H1 (cell line): ENCODE results near the gene PFN4. TPM values are rescaled to one million over a fixed set of nuclear protein-coding genes. Genes with fewer than 3 reads are reported as not detected.
"Not testable (repeated sequence)": the region's sequence is repeated elsewhere in the genome, so short reads cannot be mapped to it uniquely, and the experiment has no call there.

ENCODE experiments used
- CTCF ChIA-PET: fragments of 300-600 bp; sonication (Branson Sonifier 250); formaldehyde crosslinking; loops from one replicate; lab custom pipeline; 2021; ENCODE audit not compliant: partially characterized antibody; lab: Charles Lee
- POLR2A ChIA-PET: fragments of 300-600 bp; sonication (Branson Sonifier 250); formaldehyde crosslinking; loops from one replicate; lab custom pipeline; 2021; ENCODE audit warnings: inconsistent platforms; ENCODE audit not compliant: partially characterized antibody; lab: Charles Lee
- DNase-seq, 2 experiments: peaks; one replicate each; pipeline versions ENCODE4 v3.0.0 to v3.0.0-alpha.2; 2010 to 2022; ENCODE audit warnings: low spot score in 2 of 2, low read depth in 1 of 2, mixed read lengths in 1 of 2
- FAIRE-seq: peaks from 2 replicates; lab custom pipeline; 2011; peaks lifted over from hg19 to GRCh38; lab: Jason Lieb, UNC
- H2AFZ ChIP-seq: 2 replicates; pipeline ENCODE4 v1.8.1; 2012; ENCODE audit warnings: low read length, inconsistent platforms
- H2AK5ac ChIP-seq: 2 replicates; pipeline ENCODE4 v1.6.1; 2013; ENCODE audit warnings: low read depth, low read length
- H2BK120ac ChIP-seq: replicated peaks from 2 replicates; pipeline ENCODE3; 2013; ENCODE audit warnings: low read depth, low read length, inconsistent platforms
- H2BK12ac ChIP-seq: 2 replicates; pipeline ENCODE4 v1.6.1; 2013; ENCODE audit warnings: low read depth, low read length
- H2BK15ac ChIP-seq: 2 replicates; pipeline ENCODE4 v1.6.1; 2013; ENCODE audit warnings: low read length
- H2BK20ac ChIP-seq: 2 replicates; pipeline ENCODE4 v1.6.1; 2013; ENCODE audit warnings: low read length
- H2BK5ac ChIP-seq: 2 replicates; pipeline ENCODE4 v1.6.1; 2013; ENCODE audit warnings: low read depth, low read length
- H3K14ac ChIP-seq: 2 replicates; pipeline ENCODE4 v1.6.1; 2013; ENCODE audit warnings: inconsistent platforms; ENCODE audit not compliant: insufficient read length
- H3K18ac ChIP-seq: 2 replicates; pipeline ENCODE4 v1.6.1; 2013; ENCODE audit warnings: low read length; ENCODE audit errors: extremely low read depth
- H3K23ac ChIP-seq: 2 replicates; pipeline ENCODE4 v1.6.1; 2013; ENCODE audit warnings: inconsistent platforms; ENCODE audit not compliant: insufficient read length
- H3K23me2 ChIP-seq: 2 replicates; pipeline ENCODE4 v1.6.1; 2013; ENCODE audit warnings: low read depth, low read length
- H3K27ac ChIP-seq: 2 replicates; pipeline ENCODE4 v1.6.1; 2011; ENCODE audit warnings: low read depth, low read length, inconsistent platforms
- H3K27me3 ChIP-seq, 4 experiments: replicated peaks in 1 of 4; 1 replicate in 1 of 4; 2 replicates in 3 of 4; pipeline versions ENCODE4 v1.6.1 to v1.8.1; 2011 to 2013; ENCODE audit warnings: low read length in 3 of 4, mild to moderate bottlenecking in 3 of 4, inconsistent platforms in 2 of 4, mixed read lengths in 2 of 4, moderate library complexity in 1 of 4; ENCODE audit not compliant: control insufficient read depth in 3 of 4, insufficient read depth in 3 of 4; ENCODE audit errors: extremely low read depth in 1 of 4
- H3K36me3 ChIP-seq, 4 experiments: 2 replicates each; pipeline versions ENCODE4 v1.6.1 to v1.8.1; 2011 to 2013; ENCODE audit warnings: mild to moderate bottlenecking in 4 of 4, low read length in 3 of 4, moderate library complexity in 2 of 4, control low read depth in 1 of 4, inconsistent platforms in 1 of 4; ENCODE audit not compliant: insufficient read depth in 4 of 4, control insufficient read depth in 2 of 4
- H3K4ac ChIP-seq: replicated peaks from 2 replicates; pipeline ENCODE3; 2013; ENCODE audit warnings: low read length, low read depth, mixed read lengths, inconsistent platforms; ENCODE audit not compliant: insufficient read length
- H3K4me1 ChIP-seq, 4 experiments: replicated peaks in 1 of 4; 1 replicate in 1 of 4; 2 replicates in 3 of 4; pipeline versions ENCODE4 v1.6.1 to v1.8.1; 2011 to 2013; ENCODE audit warnings: low read length in 3 of 4, inconsistent platforms in 2 of 4, mixed read lengths in 1 of 4; ENCODE audit not compliant: insufficient read depth in 4 of 4, control insufficient read depth in 3 of 4
- H3K4me2 ChIP-seq, 2 experiments: 2 replicates each; pipeline versions ENCODE4 v1.6.1 to v1.8.1; 2011 to 2013; ENCODE audit warnings: low read depth in 2 of 2, low read length in 2 of 2, control low read depth in 1 of 2, inconsistent platforms in 1 of 2, mild to moderate bottlenecking in 1 of 2; ENCODE audit not compliant: insufficient read depth in 1 of 2
- H3K4me3 ChIP-seq, 4 experiments: fragments of 200-600, 300-600 bp in 1 of 4; sonication (generic), shearing (Covaris generic), sonication (Bioruptor Twin) in 1 of 4; 2 replicates each; pipeline versions ENCODE4 v1.5.1 to v1.8.1; 2011 to 2016; ENCODE audit warnings: low read length in 4 of 4, low read depth in 3 of 4, control low read depth in 2 of 4, inconsistent platforms in 2 of 4, mild to moderate bottlenecking in 2 of 4, mixed read lengths in 1 of 4, moderate library complexity in 1 of 4; ENCODE audit not compliant: insufficient read depth in 2 of 4; ENCODE audit errors: extremely low read depth in 1 of 4
- H3K56ac ChIP-seq: replicated peaks from 2 replicates; pipeline ENCODE3; 2013; ENCODE audit warnings: low read depth, mild to moderate bottlenecking, mixed read lengths, low read length, inconsistent platforms; ENCODE audit not compliant: insufficient read length
- H3K79me1 ChIP-seq: 2 replicates; pipeline ENCODE4 v1.6.1; 2013; ENCODE audit warnings: low read depth, low read length, control low read depth
- H3K79me2 ChIP-seq, 2 experiments: 2 replicates each; pipeline versions ENCODE4 v1.6.1 to v1.8.1; 2012 to 2013; ENCODE audit warnings: low read length in 2 of 2, mild to moderate bottlenecking in 2 of 2, inconsistent platforms in 1 of 2; ENCODE audit not compliant: insufficient read depth in 2 of 2, control insufficient read depth in 1 of 2
- H3K9ac ChIP-seq, 4 experiments: replicated peaks in 1 of 4; 1 replicate in 1 of 4; 2 replicates in 3 of 4; pipeline versions ENCODE4 v1.6.1 to v1.8.1; 2011 to 2013; ENCODE audit warnings: low read depth in 3 of 4, low read length in 3 of 4, control low read depth in 2 of 4, mild to moderate bottlenecking in 2 of 4, moderate library complexity in 2 of 4, inconsistent platforms in 1 of 4; ENCODE audit errors: extremely low read depth in 1 of 4
- H3K9me3 ChIP-seq, 2 experiments: 2 replicates each; pipeline versions ENCODE4 v1.6.1 to v1.8.1; 2012 to 2013; ENCODE audit warnings: mild to moderate bottlenecking in 2 of 2, moderate library complexity in 2 of 2, control low read depth in 1 of 2, inconsistent platforms in 1 of 2, low read depth in 1 of 2, low read length in 1 of 2, mixed read lengths in 1 of 2; ENCODE audit not compliant: insufficient read depth in 2 of 2
- H4K20me1 ChIP-seq, 2 experiments: replicated peaks in 1 of 2; 2 replicates each; pipeline versions ENCODE3 to v1.8.1; 2011 to 2013; ENCODE audit warnings: inconsistent platforms in 2 of 2, low read length in 2 of 2, mild to moderate bottlenecking in 1 of 2; ENCODE audit not compliant: insufficient read depth in 2 of 2, control insufficient read depth in 1 of 2
- H4K5ac ChIP-seq: 2 replicates; pipeline ENCODE4 v1.6.1; 2013; ENCODE audit warnings: low read length, low read depth, mixed read lengths, inconsistent platforms; ENCODE audit not compliant: insufficient read length
- H4K8ac ChIP-seq: 2 replicates; pipeline ENCODE4 v1.8.0; 2013; ENCODE audit warnings: mild to moderate bottlenecking, moderate library complexity, low read length, inconsistent platforms; ENCODE audit not compliant: insufficient read depth; ENCODE audit errors: extremely low read depth
- H4K91ac ChIP-seq: replicated peaks from 2 replicates; pipeline ENCODE3; 2013; ENCODE audit warnings: low read length, mixed read lengths, inconsistent platforms; ENCODE audit not compliant: insufficient read length
- whole genome bisulfite sequencing, 2 experiments: shearing (Covaris generic) in 1 of 2; methylation state at CpG; one replicate each; pipeline versions ENCODE4 v1.1.6 to v1.1.7; 2013 to 2015; ENCODE audit warnings: low lambda C conversion rate in 2 of 2, mixed read lengths in 2 of 2, inconsistent platforms in 1 of 2, low coverage in 1 of 2, missing lambda C conversion rate in 1 of 2; ENCODE audit not compliant: insufficient replicate concordance in 2 of 2, insufficient coverage in 1 of 2, insufficient read length in 1 of 2; ENCODE audit errors: extremely low coverage in 1 of 2, missing lambda C conversion rate in 1 of 2; 5-methylcytosine and 5-hydroxymethylcytosine counted together
- polyA plus RNA-seq, 7 experiments: library from polyadenylated mRNA; depleted of rRNA in 3 of 7; stranded (reverse) in 5 of 7; unstranded in 2 of 7; fragments of >200 nt in 5 of 7; fragments of 200-250 nt in 2 of 7; gene quantifications; 1 replicate in 5 of 7; 2 replicates in 1 of 7; 4 replicates in 1 of 7; pipeline versions ENCODE4 v1.2.1 to v1.2.3, GENCODE V29; 2011 to 2013; ENCODE audit warnings: missing spikeins in 2 of 7, mixed read lengths in 2 of 7
- total RNA-seq: library from RNA; stranded (reverse); fragmentation: NEBNext Ultra II Directional; extraction: Animal tissue kit (Norgen Biotek cat#: 25700); gene quantifications from 2 replicates; pipeline ENCODE4 v1.2.1, GENCODE V29; 2021

The PFN4 gene
- total and polyA plus RNA-seq, 2 of the 8 experiments (the other 6 are each of a cell fraction or from before 2014, with no cell fraction given) = not detected

DNA sequence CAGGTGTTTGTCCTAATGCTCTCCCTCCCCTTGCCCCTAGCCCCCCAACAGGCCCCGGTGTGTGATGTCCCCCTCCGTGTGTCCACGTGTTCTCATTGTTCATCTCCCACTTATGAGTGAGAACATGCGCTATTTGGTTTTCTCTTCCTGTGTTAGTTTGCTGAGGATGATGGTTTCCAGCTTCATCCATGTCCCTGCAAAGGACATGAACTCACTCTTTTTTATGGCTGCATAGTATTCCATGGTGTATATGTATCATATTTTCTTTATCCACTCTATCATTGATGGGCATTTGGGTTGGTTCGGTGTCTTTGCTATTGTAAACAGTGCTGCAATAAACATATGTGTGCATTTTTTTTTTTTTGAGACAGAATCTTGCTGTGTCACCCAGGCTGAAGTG is 29.9 kb downstream of the PFN4 start:
- H2BK12ac ChIP-seq, H3K4me2 ChIP-seq, H3K27me3 ChIP-seq, H3K4me3 ChIP-seq, H2BK20ac ChIP-seq, H4K20me1 ChIP-seq, H3K18ac ChIP-seq, H4K91ac ChIP-seq, H3K79me2 ChIP-seq, FAIRE-seq, H2BK15ac ChIP-seq, H3K4me1 ChIP-seq, H3K9me3 ChIP-seq, H4K8ac ChIP-seq, H2BK5ac ChIP-seq, H2BK120ac ChIP-seq, H3K27ac ChIP-seq, CTCF ChIA-PET, H2AK5ac ChIP-seq, H3K14ac ChIP-seq, H3K79me1 ChIP-seq, H3K56ac ChIP-seq, H3K4ac ChIP-seq, H3K36me3 ChIP-seq, H3K23ac ChIP-seq, POLR2A ChIA-PET, H2AFZ ChIP-seq, H3K9ac ChIP-seq, H3K23me2 ChIP-seq, DNase-seq, H4K5ac ChIP-seq: not testable (repeated sequence)
- 84% methylated on average over 5 of the region's 5 CpGs; no CpG with 5 or more reads in 1 of the 2 experiments for WGBS, 2 experiments
